Breast epithelium (tissue), 3 donors: ENCODE data around the gene ARHGEF4.

Source experiments
- CTCF ChIP-seq, 3 donors: fragments of 450-650 bp; IDR thresholded peaks; one replicate each; pipeline ENCODE4 v1.5.1; 2016 to 2017; ENCODE audit warnings: antibody characterized with exemption in 3 of 3, mild to moderate bottlenecking in 3 of 3, moderate library complexity in 3 of 3
- POLR2A ChIP-seq: fragments of 450-650 bp; IDR thresholded peaks from one replicate; pipeline ENCODE4 v1.6.1; 2016; ENCODE audit warnings: antibody characterized with exemption, mild to moderate bottlenecking, moderate library complexity

GRCh38 chr2:130996691-130997090 lies 160.0 kb downstream of the ARHGEF4 start:
- TF ChIP-seq CTCF (IDR thresholded peaks at IDR 0.05) (no peak), POLR2A (no peak)
